IPS-20b (cell line): Measurements from ENCODE around the gene EXD3.
"Not testable (repeated sequence)": the region's sequence is repeated elsewhere in the genome, so short reads cannot be mapped to it uniquely, and the experiment has no call there.

Experiments used
- H3K27ac ChIP-seq: one replicate; pipeline ENCODE4 v1.5.1; 2013; ENCODE audit warnings: low read length
- H3K27me3 ChIP-seq: 2 replicates; pipeline ENCODE4 v1.6.1; 2013; ENCODE audit warnings: mild to moderate bottlenecking, low read length, inconsistent platforms; ENCODE audit not compliant: insufficient read depth
- H3K36me3 ChIP-seq: 2 replicates; pipeline ENCODE4 v1.6.1; 2013; ENCODE audit warnings: low read depth, mild to moderate bottlenecking, inconsistent platforms, low read length, moderate library complexity; ENCODE audit not compliant: insufficient read depth
- H3K4me1 ChIP-seq: 2 replicates; pipeline ENCODE4 v1.6.1; 2013; ENCODE audit warnings: mild to moderate bottlenecking, control low read depth, inconsistent platforms, low read length, moderate library complexity; ENCODE audit not compliant: insufficient read depth
- H3K4me3 ChIP-seq: 2 replicates; pipeline ENCODE4 v1.5.1; 2013; ENCODE audit warnings: mild to moderate bottlenecking, low read length, inconsistent platforms
- H3K9ac ChIP-seq: 2 replicates; pipeline ENCODE4 v1.6.1; 2013; ENCODE audit warnings: low read depth, mild to moderate bottlenecking, inconsistent platforms, low read length, moderate library complexity
- H3K9me3 ChIP-seq: 2 replicates; pipeline ENCODE4 v1.6.1; 2013; ENCODE audit warnings: mild to moderate bottlenecking, low read depth, low read length, inconsistent platforms; ENCODE audit not compliant: insufficient read depth

Gene EXD3

DNA sequence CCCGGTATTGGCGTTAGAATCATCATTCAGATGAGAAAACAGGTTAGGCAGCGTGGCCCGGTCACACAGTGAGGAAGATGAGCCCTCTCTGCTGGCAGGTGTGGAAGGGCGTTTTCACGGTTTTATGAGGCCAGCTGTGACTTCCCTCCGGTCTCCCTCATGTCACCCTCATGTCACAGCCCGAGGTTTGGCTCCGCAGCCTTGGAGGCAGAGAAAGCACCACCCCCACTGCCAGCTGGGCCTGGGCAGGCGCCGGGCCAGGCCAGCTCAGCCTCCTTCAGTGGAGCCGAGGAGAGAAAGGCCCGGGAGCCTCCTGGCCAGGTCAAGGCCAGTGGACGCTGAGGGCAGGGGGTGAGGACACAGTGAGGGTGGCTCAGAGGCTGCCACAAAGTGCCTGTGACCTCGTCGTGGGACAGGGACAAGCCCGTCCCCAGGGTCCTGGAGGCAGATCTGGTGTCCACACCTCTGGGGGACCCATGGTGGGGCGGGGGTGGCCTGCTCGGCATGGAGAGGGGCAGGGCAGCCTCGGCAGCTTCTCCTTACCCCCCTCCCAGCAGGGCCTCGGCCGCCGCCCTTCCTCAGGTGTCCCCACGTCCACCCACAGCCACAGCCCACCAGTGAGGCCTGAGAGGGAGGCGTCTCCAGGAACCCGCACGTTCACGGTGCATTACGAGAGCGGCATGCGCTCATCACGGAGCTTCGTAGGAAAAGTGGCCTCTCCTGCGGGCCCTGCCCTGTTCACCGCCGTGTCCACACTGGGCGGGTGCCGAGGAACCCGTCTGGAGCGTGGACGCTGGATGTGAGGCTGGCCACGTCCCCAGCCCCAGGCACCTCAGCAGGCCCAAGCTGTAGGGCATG lies 32.2 kb downstream of the EXD3 start:
- Histone ChIP-seq H3K27ac (no peak overlapping the region), H3K9me3 (no peaks in the 10 kb centered on the region), H3K27me3 (no peaks in the 10 kb centered on the region), H3K4me3 (no peak overlapping the region), H3K9ac (no peak overlapping the region), H3K4me1 (no peaks in the 10 kb centered on the region), H3K36me3 (no peaks in the 10 kb centered on the region)

DNA sequence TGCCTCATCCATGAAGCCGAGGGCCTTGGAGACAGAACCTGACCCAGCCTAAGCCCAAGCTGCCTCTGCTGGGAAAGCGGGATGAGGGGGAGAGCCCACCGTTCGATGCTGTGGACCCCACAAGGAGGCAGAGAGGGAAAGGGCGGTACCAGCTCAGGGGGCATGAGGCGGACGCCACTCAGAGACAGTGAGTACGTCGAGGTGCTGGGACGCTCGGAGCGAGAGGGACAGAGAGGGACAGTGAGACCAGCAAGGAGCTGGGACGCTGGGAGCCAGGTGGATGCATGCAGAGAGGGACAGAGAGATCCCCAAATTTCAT lies 33.6 kb downstream of the EXD3 start:
- Histone ChIP-seq H3K9ac (no peak overlapping the region), H3K27me3 (no peaks in the 10 kb centered on the region), H3K27ac (no peak overlapping the region), H3K4me1 (no peaks in the 10 kb centered on the region), H3K4me3 (no peak overlapping the region), H3K9me3 (no peaks in the 10 kb centered on the region), H3K36me3 (no peaks in the 10 kb centered on the region)

DNA sequence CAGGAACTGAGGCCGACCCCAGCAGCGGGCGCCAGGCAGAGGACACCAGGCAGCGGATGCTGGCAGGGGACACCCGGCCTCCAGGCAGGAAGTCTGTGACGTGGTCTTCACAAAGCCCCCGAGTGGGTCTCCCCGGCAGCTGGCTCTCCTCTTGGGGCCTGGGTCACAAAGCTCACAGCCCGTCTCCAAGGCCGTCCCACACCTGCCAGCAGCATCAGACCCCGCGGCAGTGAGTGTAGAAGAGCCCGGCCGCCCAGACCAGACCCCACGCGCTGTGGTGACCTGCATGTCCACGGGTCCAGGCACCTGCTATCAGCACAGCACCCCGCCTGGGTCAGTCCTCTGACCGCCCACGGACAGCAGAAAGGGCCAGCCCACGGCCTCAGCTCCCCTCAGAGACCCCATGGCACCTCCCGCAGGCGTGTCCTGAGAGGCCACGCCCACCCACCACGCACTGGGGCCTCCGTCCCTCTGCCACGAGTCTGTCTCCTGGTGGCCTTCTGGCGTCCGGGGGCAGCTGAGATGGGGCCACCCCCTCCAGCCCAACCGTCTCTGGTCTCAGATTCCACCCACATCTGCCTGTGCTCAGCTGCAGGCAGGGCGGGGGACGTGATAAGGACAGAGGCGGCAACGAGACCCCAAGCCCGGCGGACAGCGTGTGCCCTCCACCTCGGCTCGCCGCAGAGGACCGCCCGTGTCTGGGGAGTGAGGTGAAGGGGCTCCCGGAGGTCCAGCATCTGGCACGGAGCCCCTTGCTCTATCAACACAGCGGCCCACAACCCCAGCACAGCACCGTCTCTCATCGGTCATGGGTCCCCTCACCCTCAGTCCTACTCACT lies 34.2 kb downstream of the EXD3 start:
- H3K4me1 ChIP-seq = no peaks in the 10 kb centered on the region
- H3K27ac ChIP-seq = no peak overlapping the region
- H3K27me3 ChIP-seq = no peaks in the 10 kb centered on the region
- H3K9ac ChIP-seq = no peak overlapping the region
- no peak overlapping the region for H3K4me3 ChIP-seq
- H3K9me3 ChIP-seq = no peaks in the 10 kb centered on the region
- no peaks in the 10 kb centered on the region for H3K36me3 ChIP-seq

DNA sequence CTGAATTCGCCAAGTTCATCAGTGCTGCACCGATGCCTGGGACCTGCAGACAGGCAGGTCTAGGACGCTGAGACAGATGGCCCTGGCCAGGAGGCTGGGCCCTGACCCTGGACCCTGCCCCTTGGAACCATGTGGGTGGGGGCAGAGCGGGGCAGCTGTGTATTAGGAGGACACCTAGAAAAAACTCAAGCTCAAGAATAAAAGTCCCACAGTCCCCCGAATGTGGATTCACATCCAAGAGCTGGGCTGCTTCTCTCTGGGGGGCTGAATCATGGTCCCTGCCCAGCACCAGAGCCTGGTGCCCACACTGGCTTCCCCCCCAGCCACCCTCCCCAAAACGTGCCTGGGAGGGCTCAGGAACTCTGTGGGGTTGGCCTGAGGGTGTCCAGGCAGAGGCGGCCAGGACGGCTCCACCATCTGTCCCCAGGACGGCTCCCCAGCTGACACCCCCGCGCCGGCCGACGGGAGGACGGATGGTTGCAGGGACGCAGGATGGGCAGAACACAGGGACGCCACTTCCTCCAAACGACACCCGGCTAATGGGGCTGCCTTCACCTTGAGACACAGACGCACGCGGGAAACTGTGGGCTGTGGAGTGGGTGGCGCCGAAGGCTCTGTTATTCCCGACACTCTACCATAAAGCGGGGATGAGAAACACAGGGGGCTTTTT lies 34.9 kb downstream of the EXD3 start:
- no peak overlapping the region for H3K4me3 ChIP-seq
- no peaks in the 10 kb centered on the region for H3K9me3 ChIP-seq
- H3K27ac ChIP-seq = no peak overlapping the region
- no peaks in the 10 kb centered on the region for H3K27me3 ChIP-seq
- no peaks in the 10 kb centered on the region for H3K36me3 ChIP-seq
- no peak overlapping the region for H3K9ac ChIP-seq
- H3K4me1 ChIP-seq = no peaks in the 10 kb centered on the region

DNA sequence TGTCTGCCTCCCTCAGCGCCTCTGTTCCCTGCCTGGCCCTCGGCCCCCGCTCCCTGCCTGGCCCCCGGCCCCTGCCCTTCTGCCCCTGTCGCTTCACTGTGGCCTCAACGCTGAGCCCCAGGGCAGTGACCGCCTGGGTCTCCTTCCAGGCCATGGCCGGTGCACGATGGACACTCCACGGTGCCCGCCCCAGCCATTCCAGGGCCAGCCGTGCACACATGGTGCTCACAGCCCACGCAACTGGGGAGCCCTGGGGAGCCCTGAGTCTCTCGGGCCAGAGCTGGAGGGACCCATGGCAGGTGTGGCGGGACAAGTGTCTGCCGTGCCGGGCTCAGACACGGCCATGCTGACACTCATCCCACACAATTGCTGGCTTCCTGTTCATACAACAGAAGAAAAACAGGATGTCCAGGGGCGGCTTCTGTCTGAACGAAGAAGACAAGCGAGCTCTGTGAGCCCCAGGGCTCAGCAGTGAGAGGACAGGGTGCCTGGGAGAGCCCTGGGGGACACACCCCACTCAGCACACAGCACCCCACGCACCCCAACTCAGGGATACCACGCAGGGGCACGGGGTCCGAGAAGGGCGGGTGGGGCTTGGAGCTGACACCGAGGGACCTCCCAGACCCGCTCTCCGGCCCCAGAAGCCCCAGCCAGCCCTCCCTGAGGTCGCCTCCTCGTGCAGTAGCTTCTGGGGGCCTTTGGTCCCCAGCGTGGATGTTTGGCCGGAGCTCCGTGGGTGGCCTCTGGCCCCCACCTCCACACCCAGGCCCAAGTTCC lies 35.7 kb downstream of the EXD3 start:
- Histone ChIP-seq H3K27ac (no peak overlapping the region), H3K4me1 (no peaks in the 10 kb centered on the region), H3K4me3 (no peak overlapping the region), H3K9ac (no peak overlapping the region), H3K36me3 (no peaks in the 10 kb centered on the region), H3K9me3 (no peaks in the 10 kb centered on the region), H3K27me3 (no peaks in the 10 kb centered on the region)

DNA sequence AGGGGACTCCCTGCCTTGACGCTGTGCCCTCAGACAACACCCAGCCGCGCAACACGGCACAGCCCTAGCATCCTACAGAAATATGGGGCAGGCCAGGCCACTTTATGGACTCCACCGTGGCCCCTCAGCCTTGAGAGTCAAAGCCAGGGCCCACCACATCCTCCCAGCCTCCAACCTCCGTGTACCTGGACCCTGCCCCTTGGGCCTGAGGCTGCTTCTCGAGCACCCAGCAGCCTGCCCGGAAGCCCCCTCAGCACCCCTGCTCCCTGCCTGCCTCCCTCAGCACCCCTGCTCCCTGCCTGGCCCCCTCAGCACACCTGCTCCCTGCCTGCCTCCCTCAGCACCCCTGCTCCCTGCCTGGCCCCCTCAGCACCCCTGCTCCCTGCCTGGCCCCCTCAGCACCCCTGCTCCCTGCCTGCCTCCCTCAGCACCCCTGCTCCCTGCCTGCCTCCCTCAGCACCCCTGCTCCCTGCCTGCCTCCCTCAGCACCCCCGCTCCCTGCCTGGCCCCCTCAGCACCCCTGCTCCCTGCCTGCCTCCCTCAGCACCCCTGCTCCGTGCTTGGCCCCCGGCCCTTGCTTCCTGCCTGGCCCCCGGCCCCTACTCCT lies 36.4 kb downstream of the EXD3 start:
- not testable (repeated sequence) for H3K9me3 ChIP-seq, H3K27me3 ChIP-seq, H3K36me3 ChIP-seq, H3K4me3 ChIP-seq, H3K4me1 ChIP-seq, H3K9ac ChIP-seq, H3K27ac ChIP-seq

DNA sequence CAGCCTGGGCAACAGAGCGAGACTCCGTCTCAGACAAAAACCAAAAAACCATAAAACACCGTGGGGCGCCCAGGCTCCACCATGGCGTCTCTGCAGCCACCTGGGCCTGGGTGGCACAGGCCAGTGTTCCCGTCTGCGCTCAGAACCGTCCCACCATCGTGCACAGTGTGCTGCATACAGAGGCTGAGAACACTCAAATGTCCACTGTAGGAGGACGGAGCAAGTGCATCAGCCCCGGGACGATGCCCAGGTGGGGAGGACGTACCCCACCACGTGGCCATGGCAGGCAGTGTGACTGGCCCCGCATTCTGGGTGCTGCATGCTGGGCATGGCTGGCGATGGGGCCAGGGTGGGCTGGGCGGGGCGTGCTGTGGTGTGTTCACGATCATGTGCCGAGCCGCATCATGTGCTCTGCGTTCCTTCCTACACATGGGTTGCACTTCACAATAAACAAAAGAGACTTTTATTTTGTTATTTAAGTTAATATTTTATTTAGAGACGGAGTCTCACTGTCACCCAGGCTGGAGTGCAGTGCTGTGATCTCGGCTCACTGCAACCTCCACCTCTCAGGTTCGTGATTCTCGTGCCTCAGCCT lies 37.8 kb downstream of the EXD3 start:
- Histone ChIP-seq H3K4me1 (no peaks in the 10 kb centered on the region), H3K27ac (no peak overlapping the region), H3K36me3 (no peaks in the 10 kb centered on the region), H3K9ac (no peak overlapping the region), H3K27me3 (no peaks in the 10 kb centered on the region), H3K4me3 (no peak overlapping the region), H3K9me3 (no peaks in the 10 kb centered on the region)

DNA sequence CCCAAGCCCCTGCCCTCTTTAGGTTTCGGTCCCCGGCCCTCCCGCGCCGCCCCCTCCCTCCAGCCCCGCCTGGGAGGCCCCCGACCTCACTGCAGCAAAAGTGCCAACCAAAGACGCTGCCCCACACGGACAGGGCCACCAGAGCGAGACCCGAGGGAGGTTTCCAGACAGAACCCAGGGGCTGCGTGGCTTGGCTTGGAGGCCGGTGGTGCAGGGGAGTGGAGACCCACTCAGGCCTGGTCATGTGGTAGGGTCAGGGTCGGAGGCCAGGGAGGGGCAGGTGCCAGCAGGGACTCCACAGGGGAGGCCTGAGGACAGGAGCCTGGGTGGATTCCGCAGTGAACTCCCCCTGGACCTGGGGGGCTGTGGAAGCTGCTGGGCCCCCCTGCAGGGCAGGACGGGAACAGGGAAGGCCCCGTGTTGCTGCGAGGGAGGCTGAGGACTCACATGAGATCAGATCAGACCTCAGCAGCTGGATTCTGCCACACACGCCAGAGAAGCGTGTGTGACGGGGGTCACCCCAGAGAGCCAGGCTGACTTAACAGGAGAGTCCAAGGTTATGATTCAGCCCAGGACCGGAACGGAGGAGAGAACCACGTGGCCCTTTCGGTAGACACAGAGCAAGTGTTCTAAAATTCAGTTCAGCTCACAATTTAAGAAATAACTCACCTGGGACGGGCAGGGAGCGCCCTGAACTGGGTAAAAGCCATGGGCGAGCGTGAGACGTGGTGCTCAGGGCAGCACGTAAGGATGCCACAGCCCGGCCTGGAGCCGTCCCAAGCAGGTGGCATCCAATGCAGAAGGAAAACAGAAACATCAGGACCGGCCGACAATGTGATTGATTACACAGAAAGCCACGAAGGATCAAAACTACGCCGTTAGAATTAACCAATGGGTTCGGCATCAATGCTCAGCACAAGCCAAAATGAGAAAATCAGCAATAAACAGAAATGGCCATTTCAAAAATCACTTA lies 38.9 kb downstream of the EXD3 start:
- H3K36me3 ChIP-seq = no peaks in the 10 kb centered on the region
- no peak overlapping the region; the same call in 1 of the 2 replicates for H3K9ac ChIP-seq
- H3K27ac ChIP-seq = no peak overlapping the region
- H3K9me3 ChIP-seq = no peaks in the 10 kb centered on the region
- no peaks in the 10 kb centered on the region for H3K27me3 ChIP-seq
- no peaks in the 10 kb centered on the region for H3K4me1 ChIP-seq
- no peak overlapping the region for H3K4me3 ChIP-seq

DNA sequence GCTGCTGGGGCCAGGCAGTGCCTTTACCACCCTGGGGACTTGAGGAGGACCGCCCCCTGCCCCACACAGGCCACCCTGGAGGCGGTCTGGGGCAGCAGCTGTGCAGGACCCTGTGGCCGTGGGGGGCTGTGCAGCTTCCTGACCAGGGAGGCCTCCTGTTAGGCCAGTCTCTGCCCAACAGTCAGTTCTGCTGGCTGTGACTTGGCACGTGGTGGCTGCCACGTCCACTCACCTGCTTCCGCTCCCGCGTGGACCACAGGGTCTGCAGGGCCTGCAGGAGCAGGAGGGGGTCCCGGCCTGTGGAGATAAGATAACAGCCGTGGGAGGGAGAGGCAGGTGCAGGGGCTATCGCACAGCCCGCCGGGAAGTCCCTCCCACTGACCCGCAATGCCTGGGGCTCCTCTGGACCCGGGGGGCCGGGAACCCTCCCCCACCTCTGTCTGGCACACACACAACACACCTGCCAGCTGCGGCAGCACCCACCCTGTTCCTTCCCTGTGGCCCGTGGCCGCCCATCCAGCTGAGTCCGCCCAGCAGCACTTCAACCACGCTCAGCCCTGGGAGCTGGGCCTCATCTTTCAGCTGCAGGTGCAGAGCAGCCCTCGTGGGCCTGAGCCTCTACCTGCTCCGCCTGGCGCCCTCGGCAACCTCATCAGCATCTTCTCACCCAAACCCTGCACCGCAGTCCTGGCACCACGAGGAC lies 39.7 kb downstream of the EXD3 start:
- Histone ChIP-seq H3K27ac (no peak overlapping the region), H3K27me3 (no peaks in the 10 kb centered on the region; the same call in 1 of the 2 replicates), H3K4me3 (no peak overlapping the region), H3K4me1 (no peaks in the 10 kb centered on the region), H3K9me3 (no peaks in the 10 kb centered on the region), H3K9ac (no peak overlapping the region), H3K36me3 (no peaks in the 10 kb centered on the region)
